Stomach (tissue), 4 donors: Measurements from ENCODE around the gene SYT3.

ENCODE experiments used
- CTCF ChIP-seq, 7 experiments: fragments of 450-650 bp in 4 of 7; fragments of 200-600 bp in 3 of 7; sonication (generic) in 3 of 7; IDR thresholded peaks; one replicate each; pipeline ENCODE4 v1.5.1; 2016 to 2019; ENCODE audit warnings: antibody characterized with exemption in 7 of 7, control low read depth in 2 of 7, mild to moderate bottlenecking in 1 of 7
- EP300 ChIP-seq: sonication (generic); formaldehyde crosslinking; IDR thresholded peaks from one replicate; pipeline ENCODE4 v1.6.1; 2017; ENCODE audit warnings: antibody characterized with exemption
- POLR2A ChIP-seq, 4 donors: fragments of 450-650 bp; IDR thresholded peaks; one replicate each; pipeline ENCODE4 v1.6.1; 2016; ENCODE audit warnings: antibody characterized with exemption in 4 of 4, control low read depth in 2 of 4, mild to moderate bottlenecking in 1 of 4, moderate library complexity in 1 of 4
- POLR2AphosphoS5 ChIP-seq, 3 donors: sonication (generic); formaldehyde crosslinking; IDR thresholded peaks; one replicate each; pipeline ENCODE4 v1.6.1; 2016; ENCODE audit warnings: antibody characterized with exemption in 3 of 3

- TF ChIP-seq POLR2AphosphoS5 (IDR thresholded peaks at IDR 0.05) (no peak), CTCF (IDR thresholded peaks at IDR 0.05) (no peak), POLR2A (IDR thresholded peaks at IDR 0.05) (no peak), EP300 (no peak)
These were observed 687 bp upstream of the SYT3 start for GRCh38 chr19:50640368-50640767.
